Measurements from ENCODE around the gene TEX47. TPM values are rescaled to one million over a fixed set of nuclear protein-coding genes. Genes with fewer than 3 reads are reported as not detected.

The TEX47 gene
- polyA plus RNA-seq, 12 donors = not detected

DNA sequence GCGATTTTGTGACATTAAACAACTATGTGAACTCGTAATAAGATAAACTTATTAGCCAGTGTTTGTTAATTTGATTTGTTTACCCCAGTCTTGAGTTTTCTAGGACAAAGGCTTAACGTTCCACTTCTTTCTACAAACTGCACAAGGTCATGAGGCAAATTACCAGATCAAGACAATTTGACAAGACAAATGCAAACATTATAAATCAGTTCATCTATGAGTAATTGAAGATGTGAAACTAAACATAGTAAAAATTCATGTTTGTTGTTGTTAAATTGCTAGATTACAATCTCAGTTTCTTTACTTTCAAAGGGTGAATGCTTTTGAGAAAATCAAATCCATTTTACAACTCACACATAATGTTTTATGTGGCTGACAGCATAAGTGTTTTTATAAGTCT lies 49.4 kb downstream of the TEX47 start:
- no peak for DNase-seq

Other genes with a start within 250 kb of the TEX47 start
- under 1 TPM in 3 of 12 donors, not detected in 9; 0.04 to 0.33 (median 0.05) TPM for gene ZNF804B, start 36.0 kb downstream of the TEX47 start, polyA plus RNA-seq (ENCODE audit: insufficient read length in 12 of 12)

Measured in muscle of arm (tissue), 12 donors.